Measurements from ENCODE around the gene MRC2.

GRCh38 chr17:62671553-62671952 is 44.1 kb downstream of the MRC2 start:
- no peak for TF ChIP-seq FOXM1 (IDR thresholded peaks at IDR 0.05; ENCODE audit: borderline replicate concordance)
- no peak for TF ChIP-seq HDGF (IDR thresholded peaks at IDR 0.05; ENCODE audit: borderline replicate concordance)
- no peak for TF ChIP-seq LEF1 (IDR thresholded peaks at IDR 0.05; ENCODE audit: borderline replicate concordance)
- TF ChIP-seq FOXK2 (IDR thresholded peaks at IDR 0.05) = no peak

Data from HEK293T (cell line).